ENCODE data around the gene CCDC92. TPM values are rescaled to one million over a fixed set of nuclear protein-coding genes. Genes with fewer than 3 reads are reported as not detected.

The CCDC92 gene
- total and polyA plus RNA-seq, 2 donors from 2014 or later = 39.3 to 41.4 TPM

DNA sequence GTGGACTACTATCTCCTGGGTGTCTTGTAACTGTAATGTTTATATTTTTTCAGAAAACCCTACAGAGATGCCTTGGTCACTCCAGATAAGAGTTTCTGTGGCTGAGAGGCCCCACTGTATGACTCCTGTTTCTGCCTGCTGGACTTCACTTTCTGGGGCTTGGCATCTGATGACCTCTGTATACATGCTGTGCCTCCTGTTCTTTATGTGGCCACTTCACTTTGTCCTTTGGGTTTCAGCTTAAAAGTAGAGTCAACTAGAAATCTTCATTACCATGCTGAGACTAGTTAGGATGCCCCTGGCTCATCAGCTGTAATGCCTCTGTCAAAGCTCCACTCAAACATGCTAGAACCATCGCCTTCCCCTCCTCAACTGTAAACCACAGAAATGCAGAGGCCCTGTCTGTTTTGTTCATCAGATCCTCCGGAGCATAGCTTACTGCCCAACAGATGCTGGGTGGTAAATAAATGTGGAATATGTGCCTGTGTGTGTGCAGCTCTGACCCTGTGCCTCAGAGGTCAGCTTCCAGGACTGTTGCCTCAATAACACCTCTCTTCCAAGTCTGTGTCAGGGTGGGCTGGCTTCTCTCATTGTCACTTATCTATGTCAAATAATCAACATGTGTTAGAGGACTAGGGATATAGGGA, 25.8 kb upstream of the CCDC92 start:
- intact Hi-C loops (cut with DNase I) = no loop called here
- DNase-seq = no peak
- Histone ChIP-seq H3K27me3 (ENCODE audit: control insufficient read depth, insufficient read depth, low read length) (no peaks in the 10 kb centered on the region), H3K4me3 (ENCODE audit: low read length in 3 of 3) (no peak overlapping the region), H3K27ac (ENCODE audit: low read depth in 2 of 2, low read length in 2 of 2) (no peak overlapping the region), H3K9me3 (ENCODE audit: control insufficient read depth in 2 of 3, insufficient read depth in 1 of 3, low read length in 3 of 3) (no peaks in the 10 kb centered on the region), H3K36me3 (ENCODE audit: control insufficient read depth in 2 of 3, insufficient read depth in 3 of 3, low read length in 3 of 3) (peaks cover 2 to 23% (median 17%) of the 10 kb centered on the region in 3 donors), H3K4me1 (ENCODE audit: control insufficient read depth in 2 of 3, insufficient read depth in 2 of 3, low read depth in 1 of 3, low read length in 3 of 3) (no peaks in the 10 kb centered on the region), H3K9ac (ENCODE audit: low read length in 3 of 3) (no peak overlapping the region)
- TF ChIP-seq, protein P1, sequence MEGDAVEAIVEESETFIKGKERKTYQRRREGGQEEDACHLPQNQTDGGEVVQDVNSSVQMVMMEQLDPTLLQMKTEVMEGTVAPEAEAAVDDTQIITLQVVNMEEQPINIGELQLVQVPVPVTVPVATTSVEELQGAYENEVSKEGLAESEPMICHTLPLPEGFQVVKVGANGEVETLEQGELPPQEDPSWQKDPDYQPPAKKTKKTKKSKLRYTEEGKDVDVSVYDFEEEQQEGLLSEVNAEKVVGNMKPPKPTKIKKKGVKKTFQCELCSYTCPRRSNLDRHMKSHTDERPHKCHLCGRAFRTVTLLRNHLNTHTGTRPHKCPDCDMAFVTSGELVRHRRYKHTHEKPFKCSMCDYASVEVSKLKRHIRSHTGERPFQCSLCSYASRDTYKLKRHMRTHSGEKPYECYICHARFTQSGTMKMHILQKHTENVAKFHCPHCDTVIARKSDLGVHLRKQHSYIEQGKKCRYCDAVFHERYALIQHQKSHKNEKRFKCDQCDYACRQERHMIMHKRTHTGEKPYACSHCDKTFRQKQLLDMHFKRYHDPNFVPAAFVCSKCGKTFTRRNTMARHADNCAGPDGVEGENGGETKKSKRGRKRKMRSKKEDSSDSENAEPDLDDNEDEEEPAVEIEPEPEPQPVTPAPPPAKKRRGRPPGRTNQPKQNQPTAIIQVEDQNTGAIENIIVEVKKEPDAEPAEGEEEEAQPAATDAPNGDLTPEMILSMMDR (IDR thresholded peaks at IDR 0.05; ENCODE audit: borderline replicate concordance, extremely low read depth, insufficient read depth) = no peak
- FAIRE-seq = no peak

DNA sequence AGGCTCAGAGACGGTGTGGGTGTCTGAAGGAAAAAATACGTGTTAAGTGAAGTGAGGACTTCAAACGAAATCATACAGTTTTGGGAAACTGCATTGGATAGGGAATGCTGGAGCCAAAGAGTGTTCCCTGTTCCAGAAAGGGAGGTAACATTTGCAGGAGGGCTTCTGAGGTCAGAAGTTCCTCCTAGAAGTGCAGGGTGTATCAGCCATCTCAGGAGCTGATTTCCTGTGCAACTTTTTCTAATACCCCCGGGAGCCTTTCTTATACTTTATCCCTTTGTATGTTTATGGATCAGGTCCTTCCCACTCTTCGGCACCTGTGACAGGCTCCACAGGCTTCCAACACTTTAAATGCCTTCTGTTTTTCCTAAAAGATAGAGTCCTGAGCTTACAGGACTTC, 25.3 kb upstream of the CCDC92 start:
- TF ChIP-seq, protein P1 (IDR thresholded peaks at IDR 0.05; ENCODE audit: borderline replicate concordance, extremely low read depth, insufficient read depth) = no peak
- H3K9me3 ChIP-seq (ENCODE audit: control insufficient read depth in 2 of 3, insufficient read depth in 1 of 3, low read length in 3 of 3) = no peaks in the 10 kb centered on the region
- H3K36me3 ChIP-seq (ENCODE audit: control insufficient read depth in 2 of 3, insufficient read depth in 3 of 3, low read length in 3 of 3) = peaks cover 2 to 27% (median 17%) of the 10 kb centered on the region in 3 donors
- no peak overlapping the region for H3K9ac ChIP-seq (ENCODE audit: low read length in 3 of 3)
- DNase-seq (no peak), FAIRE-seq (no peak)
- no peak overlapping the region for H3K4me3 ChIP-seq (ENCODE audit: low read length in 3 of 3)
- H3K27ac ChIP-seq (ENCODE audit: low read depth in 2 of 2, low read length in 2 of 2) = no peak overlapping the region
- no peaks in the 10 kb centered on the region for H3K4me1 ChIP-seq (ENCODE audit: control insufficient read depth in 2 of 3, insufficient read depth in 2 of 3, low read depth in 1 of 3, low read length in 3 of 3)
- H3K27me3 ChIP-seq (ENCODE audit: control insufficient read depth, insufficient read depth, low read length) = no peaks in the 10 kb centered on the region
- intact Hi-C loops (cut with DNase I) = no loop called here

- Histone ChIP-seq H3K9me3 (ENCODE audit: control insufficient read depth in 2 of 3, insufficient read depth in 1 of 3, low read length in 3 of 3) (no peaks in the 10 kb centered on the region), H3K4me3 (ENCODE audit: low read length in 3 of 3) (no peak overlapping the region), H3K27ac (ENCODE audit: low read depth in 2 of 2, low read length in 2 of 2) (no peak overlapping the region), H3K9ac (ENCODE audit: low read length in 3 of 3) (no peak overlapping the region), H3K36me3 (ENCODE audit: control insufficient read depth in 2 of 3, insufficient read depth in 3 of 3, low read length in 3 of 3) (peaks cover 2 to 33% (median 17%) of the 10 kb centered on the region in 3 donors), H3K4me1 (ENCODE audit: control insufficient read depth in 2 of 3, insufficient read depth in 2 of 3, low read depth in 1 of 3, low read length in 3 of 3) (no peaks in the 10 kb centered on the region), H3K27me3 (ENCODE audit: control insufficient read depth, insufficient read depth, low read length) (no peaks in the 10 kb centered on the region)
- intact Hi-C loops (cut with DNase I) = no loop called here
- no peak for FAIRE-seq
- no peak for DNase-seq
- TF ChIP-seq, protein P1 (IDR thresholded peaks at IDR 0.05; ENCODE audit: borderline replicate concordance, extremely low read depth, insufficient read depth) = no peak
Measured at GRCh38 chr12:123997033-123997822, 24.6 kb upstream of the CCDC92 start.

All from kidney (tissue), 14 donors.